HL-60 (cell line): Measurements from ENCODE around the gene IL1B.

Experiments used
- DNase-seq, 2 experiments: peaks; one replicate each; pipeline ENCODE4 v3.0.0-alpha.2; 2010 to 2020; ENCODE audit warnings: low read depth in 1 of 2, low spot score in 1 of 2
- H3K27ac ChIP-seq: fragments of 250-450 bp; sonication (Bioruptor Pico); replicated peaks from 2 replicates; pipeline ENCODE4 v1.5.1; 2020; ENCODE audit warnings: mild to moderate bottlenecking, moderate library complexity
- H3K27me3 ChIP-seq: fragments of 250-450 bp; sonication (Bioruptor Pico); 2 replicates; pipeline ENCODE4 v1.5.1; 2021; ENCODE audit warnings: mild to moderate bottlenecking, moderate library complexity; ENCODE audit not compliant: insufficient read depth, poor library complexity, severe bottlenecking
- H3K4me3 ChIP-seq: replicated peaks from 2 replicates; pipeline ENCODE4 v1.5.1; 2011; ENCODE audit warnings: mild to moderate bottlenecking, control low read depth, low read length; ENCODE audit not compliant: insufficient read depth
- CTCF ChIP-seq: IDR thresholded peaks from one replicate; pipeline ENCODE4 v1.5.1; 2011; ENCODE audit warnings: low read length, control low read depth, inconsistent platforms; ENCODE audit not compliant: insufficient read depth
- GABPA ChIP-seq: IDR thresholded peaks from 2 replicates; pipeline ENCODE4 v1.6.1; 2012; ENCODE audit warnings: low read depth
- POLR2AphosphoS5 ChIP-seq: IDR thresholded peaks from 2 replicates; pipeline ENCODE4 v1.6.1; 2012; ENCODE audit warnings: low read depth
- SPI1 ChIP-seq: IDR thresholded peaks from 2 replicates; pipeline ENCODE4 v1.6.1; 2012; ENCODE audit warnings: low read depth, mild to moderate bottlenecking, borderline replicate concordance
- TF ChIP-seq, protein P1 (sequence below): IDR thresholded peaks from 2 replicates; pipeline ENCODE4 v1.6.1; 2012; ENCODE audit warnings: low read depth; ENCODE audit not compliant: insufficient replicate concordance

IL1B gene

DNA sequence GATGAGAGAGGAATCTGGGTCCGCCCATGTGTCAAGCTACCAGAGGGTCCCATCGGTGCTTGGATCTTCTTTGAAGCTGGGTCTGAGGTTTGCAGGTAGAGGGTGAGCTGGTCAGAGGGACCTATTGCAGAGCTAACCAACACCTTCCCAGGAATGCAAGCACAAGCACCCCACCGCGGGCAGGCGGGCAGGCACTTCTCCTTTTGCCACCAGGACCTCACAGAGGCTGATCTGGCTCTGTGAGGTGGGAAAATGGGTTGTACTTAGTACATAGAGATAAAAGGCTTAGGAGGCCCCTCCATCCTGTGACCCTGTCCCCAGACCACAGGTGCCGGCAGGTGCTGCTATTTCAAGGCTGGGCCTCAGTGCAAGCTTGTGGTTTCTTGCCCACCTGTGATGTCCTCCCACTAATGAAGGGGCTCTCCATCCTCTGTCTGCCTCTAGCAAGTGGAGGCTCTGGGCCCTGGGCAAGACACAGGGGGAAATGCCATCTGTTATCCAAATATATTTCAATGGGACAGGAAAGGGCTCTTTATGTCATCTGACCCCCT lies 43.0 kb upstream of the IL1B start:
- Histone ChIP-seq H3K27ac (no peak overlapping the region; the same call in 1 of the 2 replicates), H3K4me3 (no peak overlapping the region), H3K27me3 (no peaks in the 10 kb centered on the region)
- peak in 1 of 2 experiments; percentile 62 for DNase-seq
- no peak for TF ChIP-seq GABPA
- peak; percentile 95 for TF ChIP-seq SPI1

DNA sequence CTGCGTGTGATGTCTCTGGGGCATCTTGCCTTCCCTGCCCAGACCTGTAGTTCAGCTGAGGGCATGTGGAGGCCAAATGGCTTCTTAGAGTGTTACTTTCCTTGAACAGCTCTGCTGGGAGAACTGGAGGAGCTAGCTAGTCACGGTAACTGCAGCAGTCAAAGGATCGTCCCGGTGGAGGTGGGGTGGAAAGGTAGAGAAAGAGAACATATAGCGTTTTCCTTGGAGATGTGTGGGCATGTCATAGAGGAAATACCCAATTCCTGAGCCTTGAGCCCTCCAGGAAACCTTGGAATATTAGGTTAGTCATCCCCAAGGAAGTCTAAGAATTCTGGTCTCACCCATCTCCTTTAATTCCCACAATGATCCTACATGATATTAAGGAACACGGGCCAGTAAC lies 40.8 kb upstream of the IL1B start:
- no peak overlapping the region for H3K27ac ChIP-seq
- no peak for DNase-seq
- H3K27me3 ChIP-seq: no peaks in the 10 kb centered on the region
- TF ChIP-seq GABPA: no peak
- TF ChIP-seq POLR2AphosphoS5: no peak
- no peak for TF ChIP-seq CTCF
- TF ChIP-seq, protein P1, sequence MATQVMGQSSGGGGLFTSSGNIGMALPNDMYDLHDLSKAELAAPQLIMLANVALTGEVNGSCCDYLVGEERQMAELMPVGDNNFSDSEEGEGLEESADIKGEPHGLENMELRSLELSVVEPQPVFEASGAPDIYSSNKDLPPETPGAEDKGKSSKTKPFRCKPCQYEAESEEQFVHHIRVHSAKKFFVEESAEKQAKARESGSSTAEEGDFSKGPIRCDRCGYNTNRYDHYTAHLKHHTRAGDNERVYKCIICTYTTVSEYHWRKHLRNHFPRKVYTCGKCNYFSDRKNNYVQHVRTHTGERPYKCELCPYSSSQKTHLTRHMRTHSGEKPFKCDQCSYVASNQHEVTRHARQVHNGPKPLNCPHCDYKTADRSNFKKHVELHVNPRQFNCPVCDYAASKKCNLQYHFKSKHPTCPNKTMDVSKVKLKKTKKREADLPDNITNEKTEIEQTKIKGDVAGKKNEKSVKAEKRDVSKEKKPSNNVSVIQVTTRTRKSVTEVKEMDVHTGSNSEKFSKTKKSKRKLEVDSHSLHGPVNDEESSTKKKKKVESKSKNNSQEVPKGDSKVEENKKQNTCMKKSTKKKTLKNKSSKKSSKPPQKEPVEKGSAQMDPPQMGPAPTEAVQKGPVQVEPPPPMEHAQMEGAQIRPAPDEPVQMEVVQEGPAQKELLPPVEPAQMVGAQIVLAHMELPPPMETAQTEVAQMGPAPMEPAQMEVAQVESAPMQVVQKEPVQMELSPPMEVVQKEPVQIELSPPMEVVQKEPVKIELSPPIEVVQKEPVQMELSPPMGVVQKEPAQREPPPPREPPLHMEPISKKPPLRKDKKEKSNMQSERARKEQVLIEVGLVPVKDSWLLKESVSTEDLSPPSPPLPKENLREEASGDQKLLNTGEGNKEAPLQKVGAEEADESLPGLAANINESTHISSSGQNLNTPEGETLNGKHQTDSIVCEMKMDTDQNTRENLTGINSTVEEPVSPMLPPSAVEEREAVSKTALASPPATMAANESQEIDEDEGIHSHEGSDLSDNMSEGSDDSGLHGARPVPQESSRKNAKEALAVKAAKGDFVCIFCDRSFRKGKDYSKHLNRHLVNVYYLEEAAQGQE: no peak
- no peak for TF ChIP-seq SPI1
- H3K4me3 ChIP-seq: no peak overlapping the region

GRCh38 chr2:112876971-112877361 lies 40.4 kb upstream of the IL1B start:
- Histone ChIP-seq H3K27me3 (no peaks in the 10 kb centered on the region), H3K4me3 (no peak overlapping the region), H3K27ac (no peak overlapping the region)
- TF ChIP-seq GABPA (no peak), SPI1 (no peak), CTCF (no peak), POLR2AphosphoS5 (no peak)
- TF ChIP-seq, protein P1: no peak
- DNase-seq: no peak

DNA sequence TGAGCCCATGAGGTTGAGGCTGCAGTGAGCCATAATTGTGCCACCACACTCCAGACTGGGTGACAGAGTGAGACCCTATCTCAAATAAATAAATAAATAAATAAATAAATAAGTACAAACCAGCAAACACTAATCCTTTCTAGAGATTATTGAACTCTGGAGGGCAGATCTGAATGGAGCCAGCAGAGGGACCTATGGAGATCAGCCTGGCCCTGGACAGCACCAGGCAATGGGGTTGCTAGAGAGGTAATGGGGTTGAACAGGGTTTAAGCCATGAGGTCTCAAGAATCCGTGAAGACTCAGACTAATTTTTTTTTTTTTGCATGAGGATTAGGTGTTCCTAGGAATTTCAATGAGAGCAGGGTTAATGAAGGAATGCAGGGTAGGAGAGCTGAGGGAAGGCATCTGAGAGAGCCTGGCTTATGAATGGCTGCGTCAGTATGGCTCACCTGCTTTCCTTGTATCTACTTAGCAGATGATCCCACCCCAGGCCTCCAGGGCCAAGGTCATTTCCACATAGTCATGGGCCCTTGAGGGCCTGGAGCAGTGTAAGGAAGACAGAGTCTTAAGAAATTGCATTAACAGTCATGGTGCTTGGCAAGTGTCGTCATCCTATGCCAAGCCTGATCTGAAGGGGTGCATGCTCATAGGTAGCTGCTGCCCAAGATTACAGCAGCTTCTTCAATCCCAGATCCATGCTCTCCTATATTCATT lies 39.8 kb upstream of the IL1B start:
- Histone ChIP-seq H3K27ac (no peak overlapping the region), H3K4me3 (no peak overlapping the region), H3K27me3 (no peaks in the 10 kb centered on the region)
- DNase-seq: peak in 1 of 2 experiments; percentile 36
- no peak for TF ChIP-seq POLR2AphosphoS5
